Choroid plexus epithelial cell (primary cell): ENCODE measurements around the gene TMEM51.

Experiments
- DNase-seq: peaks from one replicate; pipeline ENCODE4 v3.0.0-alpha.2; 2010; ENCODE audit warnings: low read depth
- H3K4me3 ChIP-seq: 2 replicates; pipeline ENCODE4 v1.5.1; 2011; ENCODE audit warnings: low read depth, mild to moderate bottlenecking, control low read depth, low read length, moderate library complexity
- CTCF ChIP-seq: conservative IDR thresholded peaks from 2 replicates; pipeline ENCODE4 v1.5.1; 2011; ENCODE audit warnings: low read depth, mild to moderate bottlenecking, control low read depth, inconsistent platforms, low read length, moderate library complexity

TMEM51 gene

GRCh38 chr1:15146142-15146680 is 7.3 kb upstream of the TMEM51 start:
- no peak for TF ChIP-seq CTCF
- H3K4me3 ChIP-seq, result no peak overlapping the region
- DNase-seq, result no peak

- TF ChIP-seq CTCF, result no peak
- no peak for DNase-seq
- no peak overlapping the region for H3K4me3 ChIP-seq
Measured at GRCh38 chr1:15146971-15147376, 6.6 kb upstream of the TMEM51 start.

GRCh38 chr1:15148004-15148403 is 5.5 kb upstream of the TMEM51 start:
- no peak for TF ChIP-seq CTCF

GRCh38 chr1:15148475-15148874 is 5.1 kb upstream of the TMEM51 start:
- no peak overlapping the region for H3K4me3 ChIP-seq
- DNase-seq, result no peak
- TF ChIP-seq CTCF, result no peak

More at GRCh38 chr1:15148004-15148403, 5.5 kb upstream of the TMEM51 start:
- no peak overlapping the region for H3K4me3 ChIP-seq
- DNase-seq, result no peak

- DNase-seq, result no peak
- no peak for TF ChIP-seq CTCF
Measured at GRCh38 chr1:15148941-15149340, 4.6 kb upstream of the TMEM51 start.

GRCh38 chr1:15150376-15150775 is 3.2 kb upstream of the TMEM51 start:
- DNase-seq, result no peak
- H3K4me3 ChIP-seq, result no peak overlapping the region
- no peak for TF ChIP-seq CTCF

More at GRCh38 chr1:15148941-15149340, 4.6 kb upstream of the TMEM51 start:
- H3K4me3 ChIP-seq, result no peak overlapping the region

GRCh38 chr1:15151377-15151806 is 2.2 kb upstream of the TMEM51 start:
- H3K4me3 ChIP-seq, result no peak overlapping the region
- TF ChIP-seq CTCF, result no peak
- DNase-seq, result no peak
